NB4 (cell line): Measurements from ENCODE around the gene ELP6.
"Not testable (repeated sequence)": the region's sequence is repeated elsewhere in the genome, so short reads cannot be mapped to it uniquely, and the experiment has no call there.

Source experiments
- CTCF ChIP-seq: IDR thresholded peaks from one replicate; pipeline ENCODE4 v1.5.1; 2012; ENCODE audit warnings: low read depth, low read length
- MYC ChIP-seq: IDR thresholded peaks from 2 replicates; pipeline ENCODE4 v1.6.1; 2011; ENCODE audit warnings: low read depth, low read length
- POLR2A ChIP-seq: IDR thresholded peaks from 2 replicates; pipeline ENCODE4 v1.6.1; 2011; ENCODE audit warnings: mild to moderate bottlenecking; ENCODE audit not compliant: insufficient read length; ENCODE audit errors: extremely low read depth

- TF ChIP-seq POLR2A, CTCF, MYC: not testable (repeated sequence)
Observed at GRCh38 chr3:47505267-47505666, 8.2 kb downstream of the ELP6 start.
